A549 (cell line): ENCODE results near the gene GPM6B. TPM values are rescaled to one million over a fixed set of nuclear protein-coding genes. Genes with fewer than 3 reads are reported as not detected.

Source experiments
- ATAC-seq, 2 experiments: fragments of 200-7000 bp in 1 of 2; fragments of >200 bp in 1 of 2; cut with Nextera tagmentation in 1 of 2; cut with Tn5 transposase in 1 of 2; 3 replicates each; pipeline versions ENCODE4 v1.8.0 to v1.9.1; 2018 to 2020; ENCODE audit warnings: mild to moderate bottlenecking in 1 of 2, moderate library complexity in 1 of 2
- CTCF ChIA-PET: fragments of 300-600 bp; sonication (Branson Sonifier 250); formaldehyde crosslinking; extraction: SDS; loops from one replicate; lab custom pipeline; 2021; ENCODE audit warnings: antibody characterized with exemption, inconsistent platforms; lab: Yijun Ruan, JAX
- POLR2A ChIA-PET: fragments of 350-600 bp; formaldehyde crosslinking; extraction: SDS; loops from one replicate; lab custom pipeline; 2021; ENCODE audit warnings: antibody characterized with exemption, inconsistent platforms; lab: Yijun Ruan, JAX
- DNase-seq, 2 experiments: peaks; one replicate each; pipeline versions ENCODE4 v3.0.0 to v3.0.0-alpha.2; 2011 to 2016; ENCODE audit warnings: low read depth in 1 of 2, low spot score in 1 of 2
- FAIRE-seq: peaks from 2 replicates; lab custom pipeline; 2011; peaks lifted over from hg19 to GRCh38; lab: Jason Lieb, UNC
- H3K27ac ChIP-seq, 2 experiments: fragments of >200 bp; sonication (Bioruptor Twin); formaldehyde crosslinking; 3 replicates each; pipeline ENCODE4 v1.5.1; 2016 to 2017
- H3K4me1 ChIP-seq: fragments of >200 bp; sonication (Bioruptor Twin); formaldehyde crosslinking; 3 replicates; pipeline ENCODE4 v1.6.1; 2016
- H3K4me2 ChIP-seq: fragments of >200 bp; sonication (Bioruptor Twin); formaldehyde crosslinking; 3 replicates; pipeline ENCODE4 v1.6.1; 2016
- H3K4me3 ChIP-seq: fragments of >200 bp; sonication (Bioruptor Twin); formaldehyde crosslinking; 3 replicates; pipeline ENCODE4 v1.5.1; 2016
- H3K9me3 ChIP-seq: fragments of >200 bp; sonication (Bioruptor Twin); formaldehyde crosslinking; 3 replicates; pipeline ENCODE4 v1.6.1; 2016
- ATOH8 ChIP-seq: fragments of 250-450 bp; sonication (Bioruptor Pico); IDR thresholded peaks from 2 replicates; pipeline ENCODE4 v1.5.0; 2020; ENCODE audit warnings: low read depth, mild to moderate bottlenecking, moderate library complexity
- BCL3 ChIP-seq: fragments of >200 bp; sonication (Bioruptor Twin); formaldehyde crosslinking; IDR thresholded peaks from 3 replicates; pipeline ENCODE4 v1.6.1; 2016
- BHLHE40 ChIP-seq: IDR thresholded peaks from 2 replicates; pipeline ENCODE4 v1.6.1; 2012; ENCODE audit warnings: low read depth, low read length, inconsistent platforms
- CHD2 ChIP-seq: fragments of 150-350 bp; IDR thresholded peaks from 2 replicates; pipeline ENCODE4 v1.6.1; 2014; ENCODE audit warnings: low read length; ENCODE audit not compliant: partially characterized antibody
- E2F6 ChIP-seq: IDR thresholded peaks from 2 replicates; pipeline ENCODE4 v1.6.1; 2012; ENCODE audit warnings: low read depth, borderline replicate concordance
- EHMT2 ChIP-seq: fragments of 200-600 bp; sonication (generic); IDR thresholded peaks from 2 replicates; pipeline ENCODE4 v1.6.1; 2016; ENCODE audit warnings: antibody characterized with exemption, low read depth, mild to moderate bottlenecking, moderate library complexity
- ESRRA ChIP-seq: fragments of 150-350 bp; IDR thresholded peaks from 2 replicates; pipeline ENCODE4 v1.6.1; 2014; ENCODE audit warnings: mild to moderate bottlenecking, low read length, borderline replicate concordance
- FOSB ChIP-seq: fragments of 250-450 bp; sonication (Bioruptor Pico); IDR thresholded peaks from 2 replicates; pipeline ENCODE4 v1.5.0; 2020; ENCODE audit warnings: mild to moderate bottlenecking, moderate library complexity
- FOSL2 ChIP-seq, 2 experiments: fragments of 450-650 bp in 1 of 2; fragments of >200 bp in 1 of 2; sonication (Bioruptor Twin) in 1 of 2; formaldehyde crosslinking; IDR thresholded peaks; 2 replicates each; pipeline versions ENCODE4 v1.5.0 to v1.6.1; 2016 to 2020; ENCODE audit warnings: mild to moderate bottlenecking in 1 of 2, moderate library complexity in 1 of 2
- HDAC2 ChIP-seq: fragments of 200-600 bp; sonication (generic); IDR thresholded peaks from 2 replicates; pipeline ENCODE4 v1.6.1; 2016
- HES2 ChIP-seq: fragments of >200 bp; sonication (Bioruptor Twin); formaldehyde crosslinking; IDR thresholded peaks from 2 replicates; pipeline ENCODE4 v1.6.1; 2016
- HEYL ChIP-seq: fragments of 250-450 bp; sonication (Bioruptor Pico); IDR thresholded peaks from 2 replicates; pipeline ENCODE4 v1.8.0; 2021; ENCODE audit warnings: mild to moderate bottlenecking, moderate library complexity
- HMGXB4 ChIP-seq: fragments of 250-450 bp; sonication (Bioruptor Pico); IDR thresholded peaks from 2 replicates; pipeline ENCODE4 v1.5.0; 2021; ENCODE audit warnings: mild to moderate bottlenecking, moderate library complexity, borderline replicate concordance
- HOXB13 ChIP-seq: fragments of 250-450 bp; sonication (Bioruptor Pico); IDR thresholded peaks from 2 replicates; pipeline ENCODE4 v1.5.0; 2020; ENCODE audit warnings: low read depth, mild to moderate bottlenecking, moderate library complexity
- JUN ChIP-seq, 2 experiments: fragments of >200 bp; sonication (Bioruptor Twin); formaldehyde crosslinking; IDR thresholded peaks; 2 replicates in 1 of 2; 3 replicates in 1 of 2; pipeline ENCODE4 v1.6.1; 2016 to 2017
- KDM5A ChIP-seq: fragments of 200-600 bp; sonication (generic); IDR thresholded peaks from 2 replicates; pipeline ENCODE4 v1.6.1; 2016; ENCODE audit warnings: antibody characterized with exemption, mild to moderate bottlenecking
- MAFK ChIP-seq: fragments of 450-650 bp; IDR thresholded peaks from 2 replicates; pipeline ENCODE4 v1.6.1; 2014; ENCODE audit not compliant: partially characterized antibody
- MAZ ChIP-seq: fragments of 150-350 bp; IDR thresholded peaks from 2 replicates; pipeline ENCODE4 v1.6.1; 2014; ENCODE audit warnings: antibody characterized with exemption, low read depth, low read length, borderline replicate concordance
- PHF8 ChIP-seq: fragments of 200-600 bp; sonication (generic); IDR thresholded peaks from 2 replicates; pipeline ENCODE4 v1.6.1; 2016; ENCODE audit warnings: low read depth, mild to moderate bottlenecking, antibody characterized with exemption, moderate library complexity, borderline replicate concordance
- POLR2AphosphoS2 ChIP-seq: conservative IDR thresholded peaks from 2 replicates; pipeline ENCODE4 v1.6.1; 2012; ENCODE audit warnings: low read length, improper control_type of control experiment, inconsistent platforms
- RARB ChIP-seq: fragments of 250-450 bp; sonication (Bioruptor Pico); IDR thresholded peaks from 2 replicates; pipeline ENCODE4 v1.8.0; 2021; ENCODE audit warnings: mild to moderate bottlenecking, moderate library complexity
- RCOR1 ChIP-seq: fragments of 150-350 bp; IDR thresholded peaks from 2 replicates; pipeline ENCODE4 v1.6.1; 2014; ENCODE audit warnings: antibody characterized with exemption, low read length, low read depth
- RFX5 ChIP-seq: fragments of 450-650 bp; IDR thresholded peaks from 2 replicates; pipeline ENCODE4 v1.7.1; 2014; ENCODE audit warnings: antibody characterized with exemption, mild to moderate bottlenecking, moderate library complexity
- RNF2 ChIP-seq: fragments of 200-600 bp; sonication (generic); IDR thresholded peaks from 2 replicates; pipeline ENCODE4 v1.6.1; 2016; ENCODE audit warnings: low read depth, mild to moderate bottlenecking, antibody characterized with exemption, moderate library complexity, borderline replicate concordance
- TFCP2L1 ChIP-seq: fragments of 250-450 bp; sonication (Bioruptor Pico); IDR thresholded peaks from 2 replicates; pipeline ENCODE4 v1.5.0; 2021; ENCODE audit warnings: mild to moderate bottlenecking
- TP53 ChIP-seq: fragments of 250-450 bp; sonication (Bioruptor Pico); IDR thresholded peaks from 2 replicates; pipeline ENCODE4 v1.5.0; 2021; ENCODE audit warnings: mild to moderate bottlenecking, moderate library complexity
- ZC3H11A ChIP-seq: fragments of 450-650 bp; IDR thresholded peaks from 2 replicates; pipeline ENCODE4 v1.6.1; 2014; ENCODE audit warnings: antibody characterized with exemption, mild to moderate bottlenecking
- WGBS: methylation state at CpG from one replicate; pipeline ENCODE4 v1.1.6; 2017; ENCODE audit errors: missing lambda C conversion rate; 5-methylcytosine and 5-hydroxymethylcytosine counted together
- polyA plus RNA-seq, 4 experiments: library from polyadenylated mRNA; depleted of rRNA in 3 of 4; stranded (reverse); fragments of >200 nt; fragmentation: RNase III in 1 of 4; extraction: RNeasy Plus Mini Kit Qiagen cat#74134 plus additional on column Dnase treatment in 1 of 4; gene quantifications; 2 replicates in 3 of 4; 3 replicates in 1 of 4; pipeline ENCODE4 v1.2.3, GENCODE V29; 2011 to 2017

Gene GPM6B
- polyA plus RNA-seq, 2 of the 4 experiments (the other 2 are of a cell fraction) = 0.05 to 0.10 TPM

GRCh38 chrX:13855689-13856450, 39.0 kb upstream of the GPM6B start:
- WGBS = 44% methylated on average over 1 of the region's 1 CpG
- no peak for ATAC-seq
- no peak overlapping the region for H3K4me3 ChIP-seq

GRCh38 chrX:13854003-13854402, 37.1 kb upstream of the GPM6B start:
- FAIRE-seq = no peak
- no peaks in the 10 kb centered on the region for H3K9me3 ChIP-seq
- no peaks in the 10 kb centered on the region for H3K4me1 ChIP-seq
- DNase-seq = no peak
- CTCF ChIA-PET = no interaction called here
- WGBS = 20% methylated on average over 2 of the region's 2 CpGs
- POLR2A ChIA-PET = no interaction called here
- no peak overlapping the region for H3K27ac ChIP-seq
- no peak overlapping the region for H3K4me3 ChIP-seq
- H3K4me2 ChIP-seq = no peak overlapping the region
- ATAC-seq = no peak
- no peak for TF ChIP-seq E2F6
- TF ChIP-seq PHF8 = no peak
- no peak for TF ChIP-seq HOXB13 (CRISPR knock-in tag)
- TF ChIP-seq ZC3H11A = no peak
- TF ChIP-seq HMGXB4 = no peak
- TF ChIP-seq KDM5A = no peak
- TF ChIP-seq FOSB (CRISPR knock-in tag) = no peak
- TF ChIP-seq HDAC2 = no peak
- TF ChIP-seq BHLHE40 = no peak
- no peak for TF ChIP-seq FOSL2 (IDR thresholded peaks at IDR 0.05)
- no peak for TF ChIP-seq FOSL2 (CRISPR knock-in tag; IDR thresholded peaks at IDR 0.05)
- TF ChIP-seq MAZ = no peak
- no peak for TF ChIP-seq BCL3
- TF ChIP-seq RCOR1 = no peak
- TF ChIP-seq JUN (IDR thresholded peaks at IDR 0.05) = no peak
- TF ChIP-seq TP53 = no peak
- TF ChIP-seq RFX5 = no peak

More at GRCh38 chrX:13855689-13856450, 39.0 kb upstream of the GPM6B start:
- CTCF ChIA-PET = no interaction called here
- H3K4me1 ChIP-seq = no peaks in the 10 kb centered on the region
- no peaks in the 10 kb centered on the region for H3K9me3 ChIP-seq
- no peak overlapping the region for H3K4me2 ChIP-seq
- no peak for DNase-seq
- no peak overlapping the region for H3K27ac ChIP-seq
- TF ChIP-seq TFCP2L1 (CRISPR knock-in tag) (no peak), EHMT2 (no peak), RNF2 (no peak), CHD2 (no peak), HMGXB4 (no peak), POLR2AphosphoS2 (no peak), BCL3 (no peak), HES2 (no peak), ESRRA (no peak), RARB (no peak), HEYL (no peak), MAFK (no peak), ATOH8 (no peak)
- POLR2A ChIA-PET = no interaction called here
- FAIRE-seq = no peak
